Large intestine (tissue), 3 donors: ENCODE data around the gene PABPC1L. TPM values are rescaled to one million over a fixed set of nuclear protein-coding genes. Genes with fewer than 3 reads are reported as not detected.

Experiments
- DNase-seq, 2 donors: peaks; one replicate each; pipeline versions ENCODE4 v3.0.0 to v3.0.0-alpha.2; 2013
- H3K27ac ChIP-seq: one replicate; pipeline ENCODE4 v1.5.1; 2013; ENCODE audit warnings: low read length
- H3K27me3 ChIP-seq: 2 replicates; pipeline ENCODE4 v1.6.1; 2013; ENCODE audit warnings: low read length; ENCODE audit not compliant: control insufficient read depth, insufficient read depth
- H3K36me3 ChIP-seq: 2 replicates; pipeline ENCODE4 v1.6.1; 2013; ENCODE audit warnings: low read length; ENCODE audit not compliant: control insufficient read depth, insufficient read depth
- H3K4me1 ChIP-seq: one replicate; pipeline ENCODE4 v1.6.1; 2013; ENCODE audit warnings: low read length; ENCODE audit not compliant: control insufficient read depth, insufficient read depth
- H3K4me3 ChIP-seq: one replicate; pipeline ENCODE4 v1.5.1; 2013; ENCODE audit warnings: low read length
- H3K9me3 ChIP-seq: one replicate; pipeline ENCODE4 v1.6.1; 2013; ENCODE audit warnings: mild to moderate bottlenecking, low read depth, low read length, moderate library complexity; ENCODE audit not compliant: control insufficient read depth
- WGBS: methylation state at CpG from one replicate; pipeline ENCODE4 v1.1.5; 2013; ENCODE audit warnings: low lambda C conversion rate; ENCODE audit not compliant: insufficient coverage; 5-methylcytosine and 5-hydroxymethylcytosine counted together
- polyA plus RNA-seq: library from polyadenylated mRNA; unstranded; fragments of 120-200 nt; gene quantifications from one replicate; pipeline ENCODE4 v1.2.1, GENCODE V29; 2013

The PABPC1L gene
- polyA plus RNA-seq, 1 donor, result 27.4 TPM

GRCh38 chr20:44966030-44966961 is 56.4 kb downstream of the PABPC1L start, which contains the start of gene STK4:
Gene STK4, plus strand, starts transcription at chr20:44966512. Its CDS starts 57 bp downstream, at chr20:44966569.
- H3K9me3 ChIP-seq, result no peaks in the 10 kb centered on the region
- peak within 1 kb of the TSS; percentile 86 for H3K27ac ChIP-seq
- no CpG with 5 or more reads among the region's 68 CpGs for WGBS
- peak within 1 kb of the TSS; percentile 95 for H3K4me3 ChIP-seq
- H3K36me3 ChIP-seq, result no peaks in the 10 kb centered on the region
- no peaks in the 10 kb centered on the region for H3K27me3 ChIP-seq
- H3K4me1 ChIP-seq, result peaks cover 13% of the 10 kb centered on the region
- DNase-seq, result peak; percentile 95 to 97

- Histone ChIP-seq H3K9me3 (no peaks in the 10 kb centered on the region), H3K4me1 (peaks cover 13% of the 10 kb centered on the region), H3K36me3 (no peaks in the 10 kb centered on the region), H3K27ac (no peak overlapping the region), H3K4me3 (peak overlapping the region; percentile 95), H3K27me3 (no peaks in the 10 kb centered on the region)
- DNase-seq, result peak in 1 of 2 donors; percentile 40
- WGBS, result no CpG with 5 or more reads among the region's 5 CpGs
Measured at GRCh38 chr20:44967207-44967807, 57.4 kb downstream of the PABPC1L start.

- WGBS, result no CpG with 5 or more reads among the region's 3 CpGs
- Histone ChIP-seq H3K9me3 (no peaks in the 10 kb centered on the region), H3K27ac (no peak overlapping the region), H3K4me3 (no peak overlapping the region), H3K27me3 (no peaks in the 10 kb centered on the region), H3K36me3 (peaks cover 8% of the 10 kb centered on the region), H3K4me1 (peaks cover 13% of the 10 kb centered on the region)
- DNase-seq, result no peak
Measured at GRCh38 chr20:44969300-44969894, 59.5 kb downstream of the PABPC1L start.

GRCh38 chr20:44970243-44970757 is 60.4 kb downstream of the PABPC1L start:
- Histone ChIP-seq H3K4me3 (no peak overlapping the region), H3K27ac (no peak overlapping the region), H3K27me3 (no peaks in the 10 kb centered on the region), H3K36me3 (peaks cover 16% of the 10 kb centered on the region), H3K9me3 (no peaks in the 10 kb centered on the region), H3K4me1 (peaks cover 12% of the 10 kb centered on the region)
- 80% methylated on average over 1 of the region's 1 CpG for WGBS
- no peak for DNase-seq

GRCh38 chr20:44973053-44973452 is 63.2 kb downstream of the PABPC1L start:
- peaks cover 29% of the 10 kb centered on the region for H3K36me3 ChIP-seq

GRCh38 chr20:44976698-44977097 is 66.8 kb downstream of the PABPC1L start:
- Histone ChIP-seq H3K4me1 (no peaks in the 10 kb centered on the region), H3K4me3 (no peak overlapping the region), H3K27me3 (no peaks in the 10 kb centered on the region), H3K9me3 (no peaks in the 10 kb centered on the region), H3K27ac (no peak overlapping the region), H3K36me3 (peaks cover 36% of the 10 kb centered on the region)
- DNase-seq, result no peak
- WGBS, result no CpG with 5 or more reads among the region's 4 CpGs

More at GRCh38 chr20:44973053-44973452, 63.2 kb downstream of the PABPC1L start:
- H3K4me1 ChIP-seq, result no peaks in the 10 kb centered on the region
- no peaks in the 10 kb centered on the region for H3K27me3 ChIP-seq
- H3K27ac ChIP-seq, result no peak overlapping the region
- no CpG with 5 or more reads among the region's 2 CpGs for WGBS
- no peak overlapping the region for H3K4me3 ChIP-seq
- no peak for DNase-seq
- no peaks in the 10 kb centered on the region for H3K9me3 ChIP-seq

GRCh38 chr20:44979090-44979621 is 69.3 kb downstream of the PABPC1L start:
- no peaks in the 10 kb centered on the region for H3K4me1 ChIP-seq
- H3K9me3 ChIP-seq, result no peaks in the 10 kb centered on the region
- peak overlapping the region; percentile 17 for H3K27ac ChIP-seq
- H3K27me3 ChIP-seq, result no peaks in the 10 kb centered on the region
- H3K4me3 ChIP-seq, result no peak overlapping the region
- H3K36me3 ChIP-seq, result peaks cover 43% of the 10 kb centered on the region
- DNase-seq, result peak in 1 of 2 donors; percentile 37
- no CpG with 5 or more reads among the region's 2 CpGs for WGBS

GRCh38 chr20:44981736-44982406 is 72.0 kb downstream of the PABPC1L start:
- Histone ChIP-seq H3K9me3 (no peaks in the 10 kb centered on the region), H3K4me1 (no peaks in the 10 kb centered on the region), H3K27me3 (no peaks in the 10 kb centered on the region), H3K4me3 (no peak overlapping the region), H3K36me3 (peaks cover 38% of the 10 kb centered on the region), H3K27ac (no peak overlapping the region)
- 88% methylated on average over 1 of the region's 8 CpGs for WGBS
- no peak for DNase-seq

- H3K36me3 ChIP-seq, result peaks cover 35% of the 10 kb centered on the region
- no peaks in the 10 kb centered on the region for H3K27me3 ChIP-seq
- WGBS, result no CpG with 5 or more reads among the region's 7 CpGs
- H3K4me3 ChIP-seq, result no peak overlapping the region
- no peaks in the 10 kb centered on the region for H3K9me3 ChIP-seq
- H3K4me1 ChIP-seq, result no peaks in the 10 kb centered on the region
- no peak for DNase-seq
- no peak overlapping the region for H3K27ac ChIP-seq
Measured at GRCh38 chr20:44983093-44983674, 73.3 kb downstream of the PABPC1L start.
